ENCODE measurements around the gene REPS1. TPM values are rescaled to one million over a fixed set of nuclear protein-coding genes. Genes with fewer than 3 reads are reported as not detected.

REPS1 gene
- total RNA-seq, 1 experiment from 2014 or later: 74.4 TPM

DNA sequence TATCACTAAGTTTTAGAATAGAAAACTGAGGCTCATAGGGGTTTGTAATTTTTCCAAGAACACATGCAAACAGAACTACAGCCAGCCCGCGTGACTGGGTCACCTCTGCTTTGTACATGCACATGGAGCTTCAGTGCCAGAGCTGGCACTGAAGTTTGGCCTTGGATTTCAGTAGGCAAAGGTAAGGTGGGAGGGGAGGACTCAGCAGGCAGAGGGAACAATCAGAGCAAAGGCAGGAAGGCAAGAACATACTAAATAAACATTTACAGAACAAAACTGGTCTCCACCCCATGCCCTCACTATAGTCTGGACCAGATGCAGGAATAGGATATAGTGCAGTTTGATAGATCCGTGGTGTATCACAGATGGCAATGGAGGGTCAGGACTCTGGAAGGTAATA, 26.9 kb upstream of the REPS1 start:
- DNase-seq: no peak
- Histone ChIP-seq H3K56ac (ENCODE audit: insufficient read length, low read depth, low read length) (no peak overlapping the region), H3K4me1 (ENCODE audit: insufficient read depth, low read length) (peaks cover 2% of the 10 kb centered on the region; the same call in 1 of the 2 replicates), H3T11ph (ENCODE audit: low read length) (no peak overlapping the region), H3K4ac (ENCODE audit: low read depth, low read length) (no peak overlapping the region), H3K4me2 (ENCODE audit: insufficient read depth, insufficient read length, low read length) (no peak overlapping the region), H3K23ac (ENCODE audit: insufficient read length, low read depth, low read length) (no peak overlapping the region), H3K9me3 (ENCODE audit: control insufficient read depth, low read depth, low read length) (no peaks in the 10 kb centered on the region), H2BK15ac (ENCODE audit: low read depth, low read length) (no peak overlapping the region), H4K91ac (ENCODE audit: insufficient read length, low read depth, low read length) (no peak overlapping the region), H3K14ac (ENCODE audit: insufficient read depth, low read length) (no peak overlapping the region), H4K5ac (ENCODE audit: insufficient read length, low read depth, low read length) (no peak overlapping the region), H2BK120ac (ENCODE audit: low read depth, low read length, poor library complexity, severe bottlenecking) (no peak overlapping the region), H2AFZ (ENCODE audit: low read length) (no peak overlapping the region), H3K27me3 (ENCODE audit: insufficient read depth, low read length) (no peaks in the 10 kb centered on the region), H2AK5ac (ENCODE audit: insufficient read length, low read length) (no peak overlapping the region), H3K79me1 (ENCODE audit: insufficient read depth, low read depth, low read length, poor library complexity, severe bottlenecking) (no peaks in the 10 kb centered on the region), H2BK20ac (ENCODE audit: low read depth, low read length, poor library complexity, severe bottlenecking) (no peak overlapping the region), H2BK12ac (ENCODE audit: insufficient read length, low read depth, low read length) (no peak overlapping the region), H3K18ac (ENCODE audit: insufficient read length, low read depth, low read length) (no peak overlapping the region), H3K79me2 (ENCODE audit: insufficient read depth, low read length) (0 out of 2 replicates have a peak, but pooled peaks cover 2% of the 10 kb centered on the region), H4K8ac (replicated peaks; ENCODE audit: insufficient read length, low read depth, low read length) (no peak overlapping the region), H3K27ac (ENCODE audit: insufficient read length, low read depth, low read length) (no peak overlapping the region), H3K23me2 (ENCODE audit: insufficient read length, low read depth, low read length, poor library complexity, severe bottlenecking) (no peaks in the 10 kb centered on the region), H2BK5ac (ENCODE audit: insufficient read length, low read length) (no peak overlapping the region), H3K9ac (ENCODE audit: extremely low read depth, insufficient read length, low read length) (no peak overlapping the region), H4K20me1 (ENCODE audit: control insufficient read depth, insufficient read depth, insufficient read length) (no peaks in the 10 kb centered on the region)
- Mint-ChIP-seq H3K36me3 (ENCODE audit: insufficient read depth in 1 of 3, low read depth in 3 of 3) (no peaks in the 10 kb centered on the region), H3K27me3 (ENCODE audit: low read depth) (no peaks in the 10 kb centered on the region), H3K27ac (peak overlapping the region in 1 of 3 experiments; percentile 52; a peak in 2 of 7 replicates), H3K9me3 (no peaks in the 10 kb centered on the region), H3K4me3 (no peak overlapping the region; a peak in 1 of 5 replicates), H3K4me1 (peaks cover 33 to 50% of the 10 kb centered on the region in 2 experiments)
- no CpG with 5 or more reads among the region's 3 CpGs for WGBS (ENCODE audit: extremely low coverage, insufficient read length, low lambda C conversion rate)
- TF ChIP-seq, protein P1, sequence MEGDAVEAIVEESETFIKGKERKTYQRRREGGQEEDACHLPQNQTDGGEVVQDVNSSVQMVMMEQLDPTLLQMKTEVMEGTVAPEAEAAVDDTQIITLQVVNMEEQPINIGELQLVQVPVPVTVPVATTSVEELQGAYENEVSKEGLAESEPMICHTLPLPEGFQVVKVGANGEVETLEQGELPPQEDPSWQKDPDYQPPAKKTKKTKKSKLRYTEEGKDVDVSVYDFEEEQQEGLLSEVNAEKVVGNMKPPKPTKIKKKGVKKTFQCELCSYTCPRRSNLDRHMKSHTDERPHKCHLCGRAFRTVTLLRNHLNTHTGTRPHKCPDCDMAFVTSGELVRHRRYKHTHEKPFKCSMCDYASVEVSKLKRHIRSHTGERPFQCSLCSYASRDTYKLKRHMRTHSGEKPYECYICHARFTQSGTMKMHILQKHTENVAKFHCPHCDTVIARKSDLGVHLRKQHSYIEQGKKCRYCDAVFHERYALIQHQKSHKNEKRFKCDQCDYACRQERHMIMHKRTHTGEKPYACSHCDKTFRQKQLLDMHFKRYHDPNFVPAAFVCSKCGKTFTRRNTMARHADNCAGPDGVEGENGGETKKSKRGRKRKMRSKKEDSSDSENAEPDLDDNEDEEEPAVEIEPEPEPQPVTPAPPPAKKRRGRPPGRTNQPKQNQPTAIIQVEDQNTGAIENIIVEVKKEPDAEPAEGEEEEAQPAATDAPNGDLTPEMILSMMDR (conservative IDR thresholded peaks at IDR 0.05): no peak
